ENCODE measurements around the gene HNF4A.
"Not testable (repeated sequence)": the region's sequence is repeated elsewhere in the genome, so short reads cannot be mapped to it uniquely, and the experiment has no call there.

HNF4A gene

DNA sequence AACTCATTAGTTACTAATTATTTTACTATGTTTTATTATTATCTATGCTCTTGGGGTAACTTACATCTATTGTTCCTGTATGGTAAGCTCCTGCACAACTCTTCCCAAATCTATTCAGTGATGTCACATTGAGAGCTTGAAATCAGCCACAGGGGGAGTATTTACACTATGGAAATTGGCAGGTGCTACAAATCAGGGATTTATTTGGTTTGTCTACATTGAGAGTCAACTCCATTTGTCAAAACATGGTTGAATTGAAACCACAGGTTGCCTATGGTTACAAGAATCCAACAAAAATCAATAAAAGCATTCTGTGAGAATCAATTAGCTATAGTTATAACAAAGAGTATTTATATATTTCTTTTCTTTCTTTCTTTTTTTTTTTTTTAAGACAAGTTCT is 40.6 kb upstream of the HNF4A start:
- TF ChIP-seq, protein P1, sequence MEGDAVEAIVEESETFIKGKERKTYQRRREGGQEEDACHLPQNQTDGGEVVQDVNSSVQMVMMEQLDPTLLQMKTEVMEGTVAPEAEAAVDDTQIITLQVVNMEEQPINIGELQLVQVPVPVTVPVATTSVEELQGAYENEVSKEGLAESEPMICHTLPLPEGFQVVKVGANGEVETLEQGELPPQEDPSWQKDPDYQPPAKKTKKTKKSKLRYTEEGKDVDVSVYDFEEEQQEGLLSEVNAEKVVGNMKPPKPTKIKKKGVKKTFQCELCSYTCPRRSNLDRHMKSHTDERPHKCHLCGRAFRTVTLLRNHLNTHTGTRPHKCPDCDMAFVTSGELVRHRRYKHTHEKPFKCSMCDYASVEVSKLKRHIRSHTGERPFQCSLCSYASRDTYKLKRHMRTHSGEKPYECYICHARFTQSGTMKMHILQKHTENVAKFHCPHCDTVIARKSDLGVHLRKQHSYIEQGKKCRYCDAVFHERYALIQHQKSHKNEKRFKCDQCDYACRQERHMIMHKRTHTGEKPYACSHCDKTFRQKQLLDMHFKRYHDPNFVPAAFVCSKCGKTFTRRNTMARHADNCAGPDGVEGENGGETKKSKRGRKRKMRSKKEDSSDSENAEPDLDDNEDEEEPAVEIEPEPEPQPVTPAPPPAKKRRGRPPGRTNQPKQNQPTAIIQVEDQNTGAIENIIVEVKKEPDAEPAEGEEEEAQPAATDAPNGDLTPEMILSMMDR (IDR thresholded peaks at IDR 0.05), result no peak
- Histone ChIP-seq H3K27ac (no peak overlapping the region), H3K9me3 (ENCODE audit: control insufficient read depth, low read length) (no peaks in the 10 kb centered on the region), H3K9ac (no peak overlapping the region), H2AFZ (no peak overlapping the region), H3K4me1 (peaks cover 1% of the 10 kb centered on the region), H3K4me2 (ENCODE audit: low read length) (no peak overlapping the region), H3K79me2 (peaks cover 10% of the 10 kb centered on the region), H3K4me3 (ENCODE audit: low read depth, low read length) (no peak overlapping the region), H3K36me3 (ENCODE audit: control insufficient read depth, insufficient read depth, low read length) (no peaks in the 10 kb centered on the region), H3K27me3 (ENCODE audit: control insufficient read depth, insufficient read depth, low read length) (no peaks in the 10 kb centered on the region)

DNA sequence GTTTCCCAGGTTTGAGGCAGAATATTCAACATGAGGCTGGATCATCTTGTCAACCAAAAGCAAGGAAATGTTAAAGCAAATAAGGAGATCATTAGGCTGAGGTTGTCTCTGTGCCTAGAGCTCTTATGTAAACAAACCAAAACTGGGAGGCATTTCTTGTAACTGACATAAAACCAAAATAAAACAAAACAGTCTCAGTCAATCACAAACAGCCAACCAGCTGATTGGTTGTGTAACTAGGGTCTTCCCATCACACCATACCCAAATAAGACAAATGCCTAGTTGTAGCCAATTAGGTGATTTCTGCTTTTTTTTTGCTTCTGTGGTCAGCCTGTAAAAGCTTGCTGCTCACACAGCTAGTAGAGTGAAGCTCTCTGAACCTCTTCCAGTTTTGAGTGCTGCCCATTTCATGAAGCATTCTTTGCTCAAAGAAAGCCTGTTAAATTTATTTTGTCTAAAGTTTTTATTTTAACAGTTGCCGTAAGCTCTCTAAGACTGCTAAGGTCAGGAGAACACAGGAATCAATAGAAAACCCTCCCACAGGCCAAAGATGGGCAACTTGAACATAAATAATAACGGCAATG is 35.6 kb upstream of the HNF4A start:
- Histone ChIP-seq H2AFZ (no peak overlapping the region), H3K27me3 (ENCODE audit: control insufficient read depth, insufficient read depth, low read length) (no peaks in the 10 kb centered on the region), H3K27ac (no peak overlapping the region), H3K9ac (no peak overlapping the region), H3K4me2 (ENCODE audit: low read length) (no peak overlapping the region), H3K79me2 (no peaks in the 10 kb centered on the region), H3K4me1 (no peaks in the 10 kb centered on the region), H3K36me3 (ENCODE audit: control insufficient read depth, insufficient read depth, low read length) (no peaks in the 10 kb centered on the region), H3K4me3 (ENCODE audit: low read depth, low read length) (no peak overlapping the region), H3K9me3 (ENCODE audit: control insufficient read depth, low read length) (no peaks in the 10 kb centered on the region)
- TF ChIP-seq, protein P1 (IDR thresholded peaks at IDR 0.05), result no peak

DNA sequence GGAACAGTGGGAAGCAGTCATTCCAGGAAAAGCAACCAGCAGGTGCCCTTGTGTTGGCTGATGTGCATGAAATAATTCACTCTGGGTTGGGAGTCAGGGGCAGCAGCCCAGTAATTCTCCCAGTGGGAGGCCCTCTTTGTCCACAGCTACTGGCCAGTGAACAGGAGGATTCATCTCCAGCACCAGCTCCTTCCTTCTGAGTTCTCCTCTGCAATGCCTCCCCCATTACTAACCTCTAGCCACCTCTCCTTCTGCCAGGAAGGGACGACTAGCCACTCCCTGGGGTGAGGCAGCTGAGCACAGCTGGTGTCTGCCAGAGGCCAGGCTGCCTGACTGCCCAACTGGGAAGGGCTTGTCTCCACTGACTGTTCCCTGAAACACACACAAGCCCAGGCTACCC is 31.2 kb upstream of the HNF4A start:
- Histone ChIP-seq H3K4me2 (ENCODE audit: low read length) (no peak overlapping the region), H3K9ac (no peak overlapping the region), H3K27me3 (ENCODE audit: control insufficient read depth, insufficient read depth, low read length) (no peaks in the 10 kb centered on the region), H3K79me2 (no peaks in the 10 kb centered on the region), H2AFZ (peak overlapping the region; percentile 1), H3K4me1 (no peaks in the 10 kb centered on the region), H3K36me3 (ENCODE audit: control insufficient read depth, insufficient read depth, low read length) (no peaks in the 10 kb centered on the region), H3K4me3 (ENCODE audit: low read depth, low read length) (no peak overlapping the region), H3K27ac (no peak overlapping the region), H3K9me3 (ENCODE audit: control insufficient read depth, low read length) (no peaks in the 10 kb centered on the region)
- TF ChIP-seq, protein P1 (IDR thresholded peaks at IDR 0.05), result no peak

DNA sequence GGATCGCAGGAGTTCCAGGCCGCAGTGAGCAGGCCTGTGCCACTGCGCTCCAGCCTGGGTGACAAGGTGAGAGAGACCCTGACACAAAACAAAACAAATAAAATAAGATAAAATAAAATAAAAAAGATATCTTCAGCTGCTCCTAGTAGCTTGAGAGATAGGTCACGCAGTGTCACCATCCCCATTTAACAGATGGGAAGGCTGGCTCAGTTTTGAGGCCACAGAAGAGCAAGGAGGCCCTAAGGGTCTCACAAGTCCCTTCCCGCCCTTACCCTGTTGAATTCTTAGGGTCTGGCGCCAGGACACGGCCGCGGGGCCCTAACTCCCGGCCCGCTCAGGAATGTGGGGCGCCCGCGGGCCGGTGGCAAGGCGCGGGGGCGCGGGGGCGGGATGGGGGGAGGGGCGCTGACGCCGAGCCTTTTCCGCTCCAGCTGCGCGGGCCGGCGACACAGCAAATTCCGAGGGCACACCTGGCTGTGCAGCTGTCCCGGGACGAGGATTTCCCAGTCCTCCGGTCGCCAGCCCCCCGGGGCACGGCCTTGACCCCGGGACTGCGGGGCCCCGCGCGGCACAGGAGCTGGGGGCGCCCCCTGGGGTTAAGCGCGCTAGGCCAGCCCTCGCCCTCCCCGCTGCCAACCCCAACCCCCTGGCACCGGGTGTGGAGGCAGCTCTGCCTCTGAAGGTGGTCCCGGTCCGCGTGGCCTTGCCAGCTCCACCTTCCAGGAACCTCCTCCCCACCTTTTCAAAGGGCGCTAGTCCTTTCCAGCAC is 28.9 kb upstream of the HNF4A start:
- Histone ChIP-seq H3K27ac (no peak overlapping the region), H3K9ac (no peak overlapping the region)

DNA sequence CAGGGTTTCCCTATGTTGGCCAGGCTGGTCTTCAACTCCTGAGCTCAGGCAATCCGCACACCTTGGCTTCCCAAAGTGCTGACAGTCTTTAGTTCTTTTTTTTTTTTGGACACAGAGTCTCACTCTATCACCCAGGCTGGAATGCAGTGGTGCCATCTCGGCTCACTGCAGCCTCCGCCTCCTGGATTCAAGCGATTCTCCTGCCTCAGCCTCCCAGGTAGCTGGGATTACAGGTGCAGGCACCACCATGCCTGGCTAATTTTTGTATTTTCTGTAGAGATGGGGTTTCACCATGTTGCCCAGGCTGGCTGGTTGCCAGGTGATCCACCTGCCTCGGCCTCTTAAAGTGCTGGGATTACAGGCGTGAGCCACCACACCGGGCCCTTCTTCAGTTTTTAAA is 27.8 kb upstream of the HNF4A start:
- not testable (repeated sequence) for H3K36me3 ChIP-seq (ENCODE audit: control insufficient read depth, insufficient read depth, low read length); H3K9me3 ChIP-seq (ENCODE audit: control insufficient read depth, low read length); H3K27ac ChIP-seq; H3K4me3 ChIP-seq (ENCODE audit: low read depth, low read length); H2AFZ ChIP-seq; H3K79me2 ChIP-seq; H3K27me3 ChIP-seq (ENCODE audit: control insufficient read depth, insufficient read depth, low read length); H3K9ac ChIP-seq; H3K4me1 ChIP-seq; H3K4me2 ChIP-seq (ENCODE audit: low read length)

More for the DNA sequence above, 28.9 kb upstream of the HNF4A start:
- Histone ChIP-seq H3K79me2 (no peaks in the 10 kb centered on the region), H3K9me3 (ENCODE audit: control insufficient read depth, low read length) (no peaks in the 10 kb centered on the region), H3K4me3 (ENCODE audit: low read depth, low read length) (peak overlapping the region; percentile 12), H3K27me3 (ENCODE audit: control insufficient read depth, insufficient read depth, low read length) (no peaks in the 10 kb centered on the region), H3K36me3 (ENCODE audit: control insufficient read depth, insufficient read depth, low read length) (no peaks in the 10 kb centered on the region), H3K4me1 (no peaks in the 10 kb centered on the region), H2AFZ (peak overlapping the region; percentile 81), H3K4me2 (ENCODE audit: low read length) (peak overlapping the region; percentile 89)
- TF ChIP-seq, protein P1 (IDR thresholded peaks at IDR 0.05), result no peak
